Embryonic facial prominence (tissue), 1 donor: Measurements from ENCODE around the gene AGAP3.
A peak's percentile ranks its signal among the peaks of the same experiment; 100 is the strongest.

ENCODE experiments used
- DNase-seq: peaks from one replicate; pipeline ENCODE4 v3.0.0-alpha.2; 2016; ENCODE audit errors: extremely low spot score

Gene AGAP3

GRCh38 chr7:151167197-151167961 is 81.1 kb downstream of the AGAP3 start, which contains the start of gene GBX1:
GBX1 (minus strand) TSS chr7:151167694; CDS start chr7:151167548, 146 bp downstream.
- no peak for DNase-seq

- no peak for DNase-seq
These were observed 81.9 kb downstream of the AGAP3 start for GRCh38 chr7:151168003-151168786.

GRCh38 chr7:151168787-151169162 is 82.5 kb downstream of the AGAP3 start:
- DNase-seq = no peak

GRCh38 chr7:151172273-151173141 is 86.2 kb downstream of the AGAP3 start:
- DNase-seq = peak; percentile 27

- no peak for DNase-seq
These were observed 87.3 kb downstream of the AGAP3 start for GRCh38 chr7:151173386-151174245.

GRCh38 chr7:151174246-151175046 is 88.2 kb downstream of the AGAP3 start:
- no peak for DNase-seq

GRCh38 chr7:151175047-151175792 is 88.9 kb downstream of the AGAP3 start:
- no peak for DNase-seq

- no peak for DNase-seq
These were observed 89.6 kb downstream of the AGAP3 start for GRCh38 chr7:151175793-151176311.

GRCh38 chr7:151176401-151176800 is 90.1 kb downstream of the AGAP3 start:
- DNase-seq = no peak

- no peak for DNase-seq
These were observed 91.0 kb downstream of the AGAP3 start for GRCh38 chr7:151177310-151177709.

- no peak for DNase-seq
These were observed 92.0 kb downstream of the AGAP3 start for GRCh38 chr7:151178236-151178635.

- no peak for DNase-seq
These were observed 92.6 kb downstream of the AGAP3 start for GRCh38 chr7:151178831-151179230.

- no peak for DNase-seq
These were observed 93.1 kb downstream of the AGAP3 start for GRCh38 chr7:151179287-151179860.

- DNase-seq = no peak
These were observed 93.7 kb downstream of the AGAP3 start for GRCh38 chr7:151179946-151180345.

GRCh38 chr7:151181011-151181431 is 94.7 kb downstream of the AGAP3 start:
- DNase-seq = no peak

- DNase-seq = no peak
These were observed 99.7 kb downstream of the AGAP3 start for GRCh38 chr7:151185762-151186639.

- DNase-seq = no peak
These were observed 100.5 kb downstream of the AGAP3 start, which contains the start of gene ASB10 for GRCh38 chr7:151186640-151187408. ASB10 (minus strand) TSS chr7:151187250; CDS start chr7:151187130, 120 bp downstream.
